Astrocyte (in vitro differentiated cells and primary cell): Measurements from ENCODE around the gene ZNF79.

Source experiments
- CTCF ChIP-seq: IDR thresholded peaks from 2 replicates; pipeline ENCODE4 v1.5.1; 2011; ENCODE audit warnings: low read depth, mild to moderate bottlenecking, inconsistent platforms, low read length, moderate library complexity; ENCODE audit not compliant: insufficient read depth
- EZH2 ChIP-seq: IDR thresholded peaks from 2 replicates; pipeline ENCODE4 v1.6.1; 2012; ENCODE audit warnings: mild to moderate bottlenecking, low read length, inconsistent platforms; ENCODE audit not compliant: insufficient read depth

- TF ChIP-seq EZH2, result no peak
- TF ChIP-seq CTCF, result no peak
Measured at GRCh38 chr9:127489471-127490115, 65.4 kb downstream of the ZNF79 start.
